ENCODE data around the gene NTSR1. TPM values are rescaled to one million over a fixed set of nuclear protein-coding genes. Genes with fewer than 3 reads are reported as not detected.
"Not testable (repeated sequence)": the region's sequence is repeated elsewhere in the genome, so short reads cannot be mapped to it uniquely, and the experiment has no call there.

The NTSR1 gene
- total RNA-seq, 1 donor from 2014 or later, result 0.23 TPM

DNA sequence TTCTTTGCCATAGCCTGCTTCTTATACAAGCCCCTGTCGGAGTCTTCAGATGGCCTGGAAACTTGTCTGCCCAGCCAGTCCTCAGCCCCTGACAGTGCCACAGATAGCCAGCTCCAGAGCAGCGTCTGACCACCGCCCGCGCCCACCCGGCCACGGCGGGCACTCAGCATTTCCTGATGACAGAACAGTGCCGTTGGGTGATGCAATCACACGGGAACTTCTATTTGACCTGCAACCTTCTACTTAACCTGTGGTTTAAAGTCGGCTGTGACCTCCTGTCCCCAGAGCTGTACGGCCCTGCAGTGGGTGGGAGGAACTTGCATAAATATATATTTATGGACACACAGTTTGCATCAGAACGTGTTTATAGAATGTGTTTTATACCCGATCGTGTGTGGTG, 36.9 kb upstream of the NTSR1 start:
- intact Hi-C loops (cut with micrococcal nuclease), result no loop called here

DNA sequence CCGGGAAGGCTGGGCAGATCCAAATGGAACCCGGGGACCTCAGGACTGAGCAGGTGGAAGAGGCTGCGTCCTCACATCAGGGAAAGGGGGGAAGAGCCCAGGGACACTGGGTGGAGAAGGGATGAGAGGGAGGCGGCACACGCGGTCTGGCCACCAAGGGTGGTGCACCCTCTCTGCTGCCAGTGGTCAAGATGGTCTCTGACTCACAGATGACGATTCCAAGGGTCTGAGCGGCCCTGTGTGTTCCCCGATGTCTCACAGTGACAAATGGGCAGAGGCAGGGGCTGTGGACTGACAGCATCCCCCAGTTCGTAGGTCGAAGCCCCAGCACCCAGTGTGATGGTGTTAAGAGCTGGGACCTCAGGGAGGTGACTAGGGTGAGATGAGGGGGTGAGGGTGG, 34.3 kb upstream of the NTSR1 start:
- intact Hi-C loops (cut with micrococcal nuclease), result no loop called here

DNA sequence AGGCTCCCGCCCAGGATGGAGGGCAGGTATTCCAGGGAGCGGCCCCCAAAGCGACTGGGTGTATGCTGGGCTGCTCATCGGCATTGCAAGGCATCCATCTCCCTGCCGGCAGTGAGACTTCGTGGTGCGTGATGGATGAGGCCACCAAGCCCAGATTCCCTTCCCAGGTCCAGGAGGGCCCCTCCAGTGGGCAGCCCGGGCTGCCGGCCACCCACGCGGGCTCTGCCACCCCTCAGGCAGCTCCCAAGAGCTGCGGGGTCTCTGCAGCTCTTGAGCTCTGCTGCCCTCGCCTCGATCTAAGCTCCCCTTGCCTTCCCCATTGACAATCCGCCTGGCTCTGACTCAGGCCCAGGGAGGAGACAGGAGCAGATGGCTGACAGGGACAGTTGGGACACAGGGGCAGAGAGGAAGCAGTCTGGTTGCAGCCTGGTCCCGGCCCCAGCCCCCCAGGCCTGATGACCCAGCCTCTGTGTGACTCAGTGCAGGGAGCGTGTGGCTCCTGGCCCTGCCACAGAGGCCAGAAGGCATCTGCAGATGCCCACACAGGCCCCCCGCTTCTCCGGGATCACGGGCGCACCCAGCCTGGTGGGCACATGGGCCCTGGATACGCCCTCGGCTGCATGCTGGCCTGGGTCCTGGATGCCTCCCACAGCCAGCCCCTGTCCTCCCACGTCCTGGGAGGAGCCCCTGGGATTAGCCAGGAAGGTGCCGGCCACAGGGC, 33.3 kb upstream of the NTSR1 start:
- intact Hi-C loops (cut with micrococcal nuclease), result no loop called here

DNA sequence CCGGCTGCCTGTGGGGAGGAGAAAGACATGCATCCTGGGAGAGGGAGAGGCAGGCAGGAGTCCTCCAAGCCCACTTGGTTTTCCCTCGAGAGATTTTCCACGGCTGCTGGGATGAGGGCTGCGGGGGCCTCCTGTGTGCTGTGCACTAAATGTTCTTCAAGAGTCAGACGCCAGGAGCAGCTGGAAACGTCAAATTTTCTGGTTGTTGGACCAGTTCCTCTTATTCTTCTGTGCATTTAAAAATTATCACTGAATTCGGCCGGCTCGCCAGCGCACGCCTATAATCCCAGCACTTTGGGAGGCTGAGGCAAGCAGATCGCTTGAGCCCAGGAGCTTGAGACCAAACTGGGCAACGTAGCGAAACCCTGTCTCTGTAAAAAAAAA, 32.8 kb upstream of the NTSR1 start:
- intact Hi-C loops (cut with micrococcal nuclease), result no loop called here

DNA sequence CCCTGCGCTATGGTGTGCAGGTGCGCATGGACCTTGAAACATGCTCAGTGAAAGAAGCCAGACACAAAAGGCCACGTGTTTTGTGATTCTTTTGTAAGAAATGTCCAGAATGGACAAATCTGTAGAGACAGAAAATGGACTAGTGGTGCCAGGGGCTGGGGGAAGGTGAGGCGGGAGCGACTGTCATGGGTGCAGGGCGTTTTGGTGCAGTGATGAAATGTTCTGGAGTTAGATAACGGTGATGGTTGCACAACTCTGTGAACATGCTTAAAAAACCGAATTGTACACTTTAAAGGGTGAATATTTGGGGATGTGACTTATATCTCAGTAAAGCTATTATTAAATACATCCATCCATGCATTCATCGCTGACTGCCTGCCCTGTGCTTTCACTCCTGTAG, 31.7 kb upstream of the NTSR1 start:
- intact Hi-C loops (cut with micrococcal nuclease), result no loop called here

DNA sequence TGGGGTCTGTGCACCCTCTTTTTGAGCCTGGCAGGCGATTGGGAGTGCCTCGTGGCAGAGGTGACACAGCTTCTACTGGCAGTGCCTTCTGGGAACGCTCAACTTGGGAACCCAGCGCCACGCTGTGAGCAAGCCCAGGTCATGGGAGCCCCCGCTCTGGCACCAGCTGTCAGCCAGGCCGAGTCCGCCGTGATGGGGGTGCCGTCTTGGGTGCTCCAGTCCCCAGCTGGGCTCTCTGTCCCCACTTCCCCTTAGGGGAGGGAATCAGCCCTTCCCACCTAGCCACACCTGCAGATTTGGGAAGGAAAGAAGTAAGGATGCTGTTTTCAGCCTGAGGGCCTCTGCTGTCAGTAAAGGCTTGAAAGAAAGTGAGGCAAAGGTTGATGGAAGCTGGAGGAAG, 31.0 kb upstream of the NTSR1 start:
- intact Hi-C loops (cut with micrococcal nuclease), result no loop called here

DNA sequence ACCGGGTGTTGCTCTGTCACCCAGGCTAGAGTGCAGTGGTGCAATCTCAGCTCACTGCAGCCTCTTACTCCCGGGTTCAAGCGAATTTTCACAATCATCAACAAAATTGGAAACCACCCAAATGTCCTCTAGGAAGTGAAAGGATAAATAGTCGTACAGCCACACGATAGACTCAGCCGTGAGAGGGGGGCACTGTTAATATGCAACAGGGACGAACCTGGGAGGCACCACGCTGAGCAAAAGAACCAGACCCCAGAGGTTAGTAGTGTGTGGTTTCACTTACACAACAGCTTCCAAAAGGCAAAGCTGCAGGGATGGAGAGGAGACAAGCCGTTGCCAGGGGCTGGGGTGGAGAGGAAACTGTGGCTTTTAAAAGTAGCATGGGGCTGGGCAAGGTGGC, 30.1 kb upstream of the NTSR1 start:
- intact Hi-C loops (cut with micrococcal nuclease), result no loop called here

DNA sequence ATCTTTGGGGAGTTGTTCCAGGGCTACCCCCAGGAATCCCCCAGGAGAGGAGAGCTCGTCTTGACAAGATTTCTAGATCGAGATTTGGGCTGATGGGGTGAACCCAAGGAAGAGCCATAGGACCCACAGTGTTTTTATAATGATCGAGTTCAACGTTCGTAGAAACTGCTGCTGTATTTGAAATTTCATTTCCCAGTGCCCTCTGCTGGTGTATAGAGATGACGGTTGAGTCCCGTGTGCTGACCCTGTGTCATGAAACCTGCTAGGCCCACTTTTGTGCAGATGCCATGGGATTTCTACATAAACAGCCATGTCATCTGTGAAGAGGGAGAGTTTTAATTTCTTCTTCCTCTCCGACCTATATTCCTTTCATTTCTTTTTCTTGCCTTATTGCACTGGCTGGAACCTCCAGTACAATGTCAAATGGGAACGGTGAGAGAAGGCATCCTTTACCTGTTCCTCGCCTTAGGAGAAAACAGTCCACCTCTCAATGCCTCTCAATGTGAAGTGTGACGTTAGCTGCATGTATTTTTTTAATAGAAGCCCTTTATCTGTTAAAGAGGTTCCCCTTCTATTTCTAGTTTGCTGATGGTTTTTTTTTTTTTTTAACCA, 28.6 kb upstream of the NTSR1 start:
- intact Hi-C loops (cut with micrococcal nuclease), result no loop called here

DNA sequence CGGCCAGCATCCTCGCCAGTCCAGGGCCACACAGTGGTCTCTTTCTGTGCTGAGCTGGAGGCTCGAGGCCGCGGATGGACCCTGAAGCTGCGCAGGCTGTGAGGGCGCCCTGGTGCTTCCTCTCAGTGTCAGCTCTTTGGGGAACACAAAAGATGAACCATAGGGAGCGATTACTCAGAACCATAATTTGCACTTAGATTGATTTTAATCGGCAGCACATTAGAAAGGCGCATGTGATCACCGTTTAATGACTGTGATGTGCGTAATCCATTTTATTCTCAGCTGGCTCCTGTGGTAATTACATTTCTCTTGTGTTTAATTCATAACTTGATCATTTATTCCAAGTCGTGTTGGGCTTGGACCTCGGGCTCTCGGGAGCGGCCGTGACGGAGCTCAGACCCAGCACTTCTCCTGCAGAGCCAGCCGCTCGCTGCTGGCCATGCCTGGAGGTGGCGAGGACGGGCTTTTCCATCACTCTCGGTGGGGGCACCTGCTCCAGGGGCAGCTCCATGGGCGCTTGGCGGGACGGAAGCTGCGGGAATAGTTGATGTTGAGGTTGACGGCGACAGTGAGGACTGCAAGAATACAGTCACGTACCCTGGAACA, 25.6 kb upstream of the NTSR1 start:
- intact Hi-C loops (cut with micrococcal nuclease), result no loop called here

DNA sequence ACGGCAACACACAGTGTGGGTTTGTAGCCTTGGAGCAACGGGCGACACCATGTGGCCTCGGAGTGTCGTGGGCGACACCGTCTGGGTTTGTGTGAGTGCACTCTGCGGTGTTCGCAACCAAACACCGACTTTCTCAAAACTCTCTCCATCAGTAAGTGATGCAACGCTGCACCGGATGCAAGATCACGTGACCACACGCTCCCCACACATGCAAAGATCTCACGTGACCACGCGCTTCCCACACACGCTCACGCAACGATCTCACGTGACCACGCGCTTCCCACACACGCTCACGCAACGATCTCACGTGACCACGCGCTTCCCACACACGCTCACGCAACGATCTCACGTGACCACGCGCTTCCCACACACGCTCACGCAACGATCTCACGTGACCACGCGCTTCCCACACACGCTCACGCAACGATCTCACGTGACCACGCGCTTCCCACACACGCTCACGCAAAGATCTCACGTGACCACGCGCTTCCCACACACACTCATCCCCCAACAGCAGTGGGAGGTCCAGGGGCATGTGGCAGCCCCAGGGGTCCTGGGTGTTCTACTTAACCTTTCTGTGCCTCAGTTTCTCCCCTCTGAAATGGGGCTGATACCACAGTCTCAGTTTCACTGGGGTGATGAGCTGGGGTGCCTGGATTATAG, 24.8 kb upstream of the NTSR1 start:
- intact Hi-C loops (cut with micrococcal nuclease), result not testable (repeated sequence)

DNA sequence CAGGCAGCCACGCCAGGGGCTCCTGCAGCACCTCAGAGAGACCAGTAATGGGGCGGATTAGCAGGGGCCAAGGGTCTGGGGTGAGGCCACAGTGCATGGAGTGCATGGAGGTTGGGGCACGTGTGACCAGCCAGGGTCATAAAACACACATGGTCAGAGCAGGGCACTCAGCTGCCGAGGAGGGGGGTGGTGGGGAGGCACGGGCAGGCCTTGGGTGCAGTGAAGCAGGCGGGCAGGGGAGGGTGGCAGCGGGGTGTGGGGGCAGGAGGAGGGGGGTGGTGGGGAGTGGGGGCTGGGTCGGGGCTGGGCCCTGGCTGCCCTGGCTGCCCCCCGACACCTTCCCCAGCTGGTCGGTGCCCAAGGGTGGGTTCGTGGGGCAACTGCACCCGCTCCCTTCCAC, 23.7 kb upstream of the NTSR1 start:
- intact Hi-C loops (cut with micrococcal nuclease), result no loop called here

DNA sequence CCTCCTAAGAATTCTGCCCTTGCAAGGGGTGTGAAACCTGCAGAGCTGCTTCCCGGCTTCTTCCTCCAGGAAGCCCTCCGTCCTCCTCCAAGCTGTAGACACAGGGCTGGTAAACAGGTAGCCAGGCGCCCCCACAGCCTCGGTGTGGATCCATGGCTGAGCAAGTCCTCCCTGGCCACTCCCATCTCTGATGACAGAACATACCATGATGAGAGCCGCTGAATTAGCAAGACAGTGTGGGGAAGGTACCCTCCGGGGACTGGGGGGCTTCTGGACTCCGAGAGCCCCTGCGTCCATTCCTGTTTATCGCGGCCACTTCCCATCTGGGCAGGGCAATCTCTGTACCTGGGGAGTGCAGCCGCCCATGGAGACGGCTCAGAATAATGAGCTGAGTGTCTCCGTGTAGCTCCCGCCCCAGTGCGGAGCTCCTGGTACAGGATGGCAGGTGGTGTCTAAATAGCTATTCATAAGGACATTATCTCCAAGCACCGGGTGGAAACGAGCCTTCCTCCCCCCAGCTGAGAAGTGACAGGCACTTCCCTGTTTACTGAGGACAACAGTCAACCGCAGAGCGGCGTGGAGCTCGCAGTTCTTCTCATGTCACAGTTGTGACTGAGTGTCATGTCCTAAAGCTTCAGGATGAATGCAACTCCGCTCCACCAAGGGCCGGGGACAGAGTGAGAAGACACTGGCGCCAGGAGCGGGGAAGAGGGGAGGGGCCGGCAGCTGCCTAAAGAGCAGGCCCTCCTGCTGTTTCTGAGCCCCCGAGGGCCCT, 22.7 kb upstream of the NTSR1 start:
- intact Hi-C loops (cut with micrococcal nuclease), result no loop called here

DNA sequence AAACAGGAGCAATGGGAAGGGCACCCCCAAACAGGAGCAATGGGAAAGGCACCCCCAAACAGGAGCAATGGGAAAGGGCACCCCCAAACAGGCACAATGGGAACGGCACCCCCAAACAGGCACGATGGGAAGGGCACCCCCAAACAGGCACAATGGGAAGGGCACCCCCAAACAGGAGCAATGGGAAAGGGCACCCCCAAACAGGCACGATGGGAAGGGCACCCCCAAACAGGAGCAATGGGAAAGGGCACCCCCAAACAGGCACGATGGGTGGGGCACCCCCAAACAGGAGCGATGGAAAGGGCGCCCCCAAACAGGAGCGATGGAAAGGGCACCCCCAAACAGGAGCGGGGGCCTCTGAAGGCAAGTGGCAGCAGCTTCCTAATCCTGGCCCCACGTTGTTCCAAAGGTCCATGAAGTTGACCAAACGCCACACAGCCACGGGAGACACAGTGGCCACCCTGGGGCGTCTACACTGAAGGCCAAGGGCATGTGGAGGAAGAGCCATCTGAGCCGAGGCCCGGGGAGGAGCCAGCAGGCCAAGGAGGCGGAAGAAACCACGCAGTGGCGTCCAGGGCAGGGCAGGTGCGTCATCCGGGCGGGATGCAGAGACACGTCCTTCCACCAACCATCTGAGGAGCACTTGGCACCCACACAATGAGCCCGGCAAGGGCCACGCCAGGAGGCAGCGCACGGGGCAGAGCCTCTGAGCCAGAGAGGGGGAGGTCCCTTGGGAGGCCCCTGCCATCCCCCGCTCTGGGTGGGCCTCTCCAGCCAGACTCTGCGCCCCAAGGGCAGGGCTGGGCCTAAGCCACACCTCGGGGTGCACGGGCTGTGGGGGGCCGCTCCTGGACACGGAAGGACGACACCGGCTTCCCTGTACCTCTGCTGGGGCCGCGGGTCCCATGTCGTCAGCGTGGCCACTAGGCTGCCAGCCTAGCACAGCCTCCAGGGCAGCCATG, 21.5 kb upstream of the NTSR1 start:
- intact Hi-C loops (cut with micrococcal nuclease), result no loop called here

DNA sequence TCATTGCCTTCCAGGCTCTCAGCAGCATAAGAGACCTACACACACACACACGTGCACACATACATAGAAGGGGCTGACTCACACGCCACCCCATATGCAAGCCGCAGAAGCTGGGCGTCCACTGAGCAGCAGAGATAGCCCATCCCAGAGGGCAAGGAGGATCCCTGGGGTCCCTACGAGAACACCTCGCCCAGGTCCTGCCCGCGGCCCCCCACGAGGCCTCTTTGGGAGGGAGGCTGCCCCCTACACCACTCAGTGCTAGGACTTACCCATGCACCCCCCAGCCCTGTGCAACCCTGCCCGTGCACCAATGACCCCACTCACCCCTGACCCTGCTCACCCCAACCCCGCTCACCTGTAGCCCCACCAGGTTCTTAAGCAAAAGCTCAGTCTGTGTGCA, 20.6 kb upstream of the NTSR1 start:
- intact Hi-C loops (cut with micrococcal nuclease), result no loop called here

DNA sequence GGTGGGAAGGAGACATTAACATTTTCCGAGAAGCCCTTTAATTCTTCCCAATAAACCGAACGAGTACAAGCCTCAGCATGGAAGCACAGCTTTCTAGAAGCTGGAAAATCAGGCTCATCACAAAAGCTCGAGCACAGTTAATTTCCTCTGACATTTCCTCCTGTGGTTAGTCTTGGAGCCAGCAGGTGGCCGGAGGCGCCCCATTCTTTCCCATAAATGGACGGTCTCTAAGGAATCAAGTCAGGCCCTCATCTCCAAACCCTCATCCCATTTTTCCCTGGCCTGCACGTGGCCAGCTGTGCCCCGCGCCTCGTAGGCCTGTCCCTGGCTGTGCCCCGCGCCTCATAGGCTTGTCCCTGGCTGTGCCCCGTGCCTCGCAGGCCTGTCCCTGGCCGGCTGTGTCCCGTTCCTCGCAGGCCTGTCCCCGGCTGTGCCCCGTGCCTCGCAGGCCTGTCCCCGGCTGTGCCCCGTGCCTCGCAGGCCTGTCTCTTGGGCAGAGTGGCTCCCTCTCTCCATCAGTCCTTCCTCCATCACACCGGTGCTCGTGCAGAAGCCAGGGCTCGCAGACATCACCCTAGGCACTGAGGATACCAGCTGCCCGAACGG, 19.7 kb upstream of the NTSR1 start:
- intact Hi-C loops (cut with micrococcal nuclease), result no loop called here

DNA sequence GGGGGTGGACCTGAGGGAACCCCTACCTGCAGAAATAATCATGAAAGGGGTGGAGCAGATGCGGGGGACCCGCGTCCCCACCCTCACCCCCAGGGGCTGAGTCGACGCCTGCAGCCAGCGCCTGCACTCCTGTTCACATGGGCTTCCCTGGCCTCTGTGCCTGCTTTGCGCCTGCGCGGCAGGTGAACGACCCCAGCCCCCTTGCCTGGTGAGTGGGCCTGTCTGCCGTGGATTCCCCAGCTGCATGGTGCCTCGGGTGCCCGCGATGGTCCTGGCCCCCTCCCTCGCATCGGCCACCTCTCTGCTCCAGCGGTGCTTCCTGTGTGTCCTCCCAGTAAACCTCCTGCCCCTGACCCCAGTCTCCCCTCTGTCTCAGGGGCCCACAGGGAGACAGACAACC, 18.8 kb upstream of the NTSR1 start:
- intact Hi-C loops (cut with micrococcal nuclease), result no loop called here

DNA sequence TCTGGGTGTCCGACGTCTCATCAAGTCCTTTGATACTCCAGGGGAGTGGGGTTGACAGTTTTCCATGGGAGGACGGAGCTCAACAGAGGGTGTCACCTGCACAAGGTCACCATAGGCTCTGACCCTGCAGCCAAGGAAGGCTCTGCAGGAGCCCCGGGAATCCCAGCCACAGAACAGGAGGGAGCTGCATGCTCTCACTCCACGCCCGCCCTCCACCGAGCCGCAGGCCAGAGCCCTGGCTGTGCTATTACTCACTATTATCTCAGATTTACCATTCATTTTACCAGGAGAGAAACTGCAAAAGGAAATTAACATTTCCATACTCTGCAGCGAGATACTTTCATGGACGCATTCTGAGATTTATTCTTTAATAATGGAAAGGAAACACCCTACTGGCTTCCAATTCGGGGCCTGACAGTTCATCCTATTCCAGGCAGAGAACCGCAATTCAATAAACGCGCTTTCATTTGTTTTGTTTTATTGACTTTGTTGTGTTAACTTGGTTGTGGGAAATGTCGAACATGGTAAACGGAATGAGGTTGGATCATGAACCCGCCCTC, 18.3 kb upstream of the NTSR1 start:
- intact Hi-C loops (cut with micrococcal nuclease), result no loop called here

DNA sequence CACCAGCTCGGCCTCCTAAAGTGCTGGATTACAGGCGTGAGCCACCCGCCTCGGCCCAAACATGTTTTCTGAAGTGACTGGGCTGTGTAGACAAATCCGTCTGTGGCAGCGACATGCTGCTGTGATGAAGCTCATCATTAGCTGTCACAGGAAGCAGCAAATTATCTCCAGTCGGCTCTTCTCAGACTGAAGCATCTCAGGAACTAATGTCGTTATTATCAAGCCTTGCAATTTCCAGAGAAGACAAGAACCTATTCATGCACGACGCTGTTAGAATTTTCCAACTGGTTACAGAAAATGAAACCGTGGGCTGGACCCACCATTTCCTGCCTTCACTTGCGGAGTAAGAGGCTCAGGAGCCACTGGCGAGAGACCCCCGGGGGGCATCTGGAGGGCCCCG, 17.1 kb upstream of the NTSR1 start:
- intact Hi-C loops (cut with micrococcal nuclease), result no loop called here

DNA sequence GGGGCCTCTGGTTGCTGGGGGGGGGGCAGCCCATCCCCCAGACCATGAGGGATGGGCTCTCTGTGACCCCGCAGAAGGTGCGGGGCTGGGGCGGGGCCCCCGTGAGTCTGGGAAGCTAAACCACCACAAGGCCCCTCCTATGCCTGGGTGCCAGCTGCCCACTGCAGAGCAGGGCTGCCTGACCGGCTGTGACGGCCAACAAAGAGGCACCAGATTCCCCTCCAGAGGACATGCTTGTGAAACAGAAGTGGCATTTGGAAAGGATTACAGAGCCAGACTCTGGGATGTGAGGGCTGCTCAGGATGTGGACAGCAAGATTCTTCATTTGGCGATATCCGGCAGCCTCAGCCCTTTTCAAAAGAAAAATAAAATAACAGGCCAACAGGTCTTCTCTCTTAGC, 16.5 kb upstream of the NTSR1 start:
- intact Hi-C loops (cut with micrococcal nuclease), result no loop called here

All from T-helper 2 cell treated with Interferon-gamma antibody and Interleukin-4, amounts not matched to agents 100 ng/mL and 5 ng/mL, for 36 hours (primary cell).